Loucy (cell line): Measurements from ENCODE around the gene ANKRD10.

Source experiments
- EZH2phosphoT487 ChIP-seq: fragments of 200-600 bp; IDR thresholded peaks from 2 replicates; pipeline ENCODE4 v1.6.1; 2018; ENCODE audit warnings: antibody characterized with exemption, mild to moderate bottlenecking, moderate library complexity, borderline replicate concordance
- TF ChIP-seq, protein P1 (sequence below): fragments of 200-600 bp; sonication (generic); conservative IDR thresholded peaks from 2 replicates; pipeline ENCODE4 v1.5.1; 2014; ENCODE audit warnings: mild to moderate bottlenecking, antibody characterized with exemption, low read length

GRCh38 chr13:110877737-110878258 is 37.1 kb downstream of the ANKRD10 start:
- TF ChIP-seq EZH2phosphoT487: no peak
- TF ChIP-seq, protein P1, sequence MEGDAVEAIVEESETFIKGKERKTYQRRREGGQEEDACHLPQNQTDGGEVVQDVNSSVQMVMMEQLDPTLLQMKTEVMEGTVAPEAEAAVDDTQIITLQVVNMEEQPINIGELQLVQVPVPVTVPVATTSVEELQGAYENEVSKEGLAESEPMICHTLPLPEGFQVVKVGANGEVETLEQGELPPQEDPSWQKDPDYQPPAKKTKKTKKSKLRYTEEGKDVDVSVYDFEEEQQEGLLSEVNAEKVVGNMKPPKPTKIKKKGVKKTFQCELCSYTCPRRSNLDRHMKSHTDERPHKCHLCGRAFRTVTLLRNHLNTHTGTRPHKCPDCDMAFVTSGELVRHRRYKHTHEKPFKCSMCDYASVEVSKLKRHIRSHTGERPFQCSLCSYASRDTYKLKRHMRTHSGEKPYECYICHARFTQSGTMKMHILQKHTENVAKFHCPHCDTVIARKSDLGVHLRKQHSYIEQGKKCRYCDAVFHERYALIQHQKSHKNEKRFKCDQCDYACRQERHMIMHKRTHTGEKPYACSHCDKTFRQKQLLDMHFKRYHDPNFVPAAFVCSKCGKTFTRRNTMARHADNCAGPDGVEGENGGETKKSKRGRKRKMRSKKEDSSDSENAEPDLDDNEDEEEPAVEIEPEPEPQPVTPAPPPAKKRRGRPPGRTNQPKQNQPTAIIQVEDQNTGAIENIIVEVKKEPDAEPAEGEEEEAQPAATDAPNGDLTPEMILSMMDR: no peak
